SK-N-SH (cell line): ENCODE data around the gene ARHGAP42. TPM values are rescaled to one million over a fixed set of nuclear protein-coding genes. Genes with fewer than 3 reads are reported as not detected.

Source experiments
- CTCF ChIA-PET: fragments of 300-600, 350-600 bp; formaldehyde crosslinking; extraction: SDS; loops from one replicate; lab custom pipeline; 2021; lab: Yijun Ruan, JAX
- POLR2A ChIA-PET: fragments of 350-600 bp; sonication (Branson Sonifier 250); formaldehyde crosslinking; extraction: SDS; loops from one replicate; lab custom pipeline; 2020; ENCODE audit warnings: antibody characterized with exemption, inconsistent platforms; lab: Yijun Ruan, JAX
- DNase-seq: peaks from one replicate; pipeline ENCODE4 v3.0.0; 2012
- H2AFZ ChIP-seq: fragments of 200-600 bp; sonication (generic); 2 replicates; pipeline ENCODE4 v1.8.1; 2016; ENCODE audit warnings: antibody characterized with exemption, mild to moderate bottlenecking, low read depth
- H3F3A ChIP-seq: fragments of 200-600 bp; sonication (generic); replicated peaks from 2 replicates; pipeline ENCODE3; 2016; ENCODE audit warnings: antibody characterized with exemption, mild to moderate bottlenecking; ENCODE audit not compliant: insufficient read depth
- H3K27ac ChIP-seq, 2 experiments: fragments of 200-500 bp in 1 of 2; fragments of 200-600 bp in 1 of 2; sonication (Bioruptor generic) in 1 of 2; sonication (generic), shearing (Covaris generic) in 1 of 2; 2 replicates each; pipeline versions ENCODE4 v1.5.1 to v1.6.1; 2014 to 2016; ENCODE audit warnings: low read depth in 2 of 2, inconsistent platforms in 1 of 2, low read length in 1 of 2, mild to moderate bottlenecking in 1 of 2, mixed read lengths in 1 of 2
- H3K27me3 ChIP-seq: fragments of 200-600 bp; sonication (generic), shearing (Covaris generic); 2 replicates; pipeline ENCODE4 v1.6.1; 2016; ENCODE audit warnings: mixed run types; ENCODE audit not compliant: insufficient read depth
- H3K36me3 ChIP-seq, 2 experiments: fragments of 200-500 bp in 1 of 2; fragments of 200-600 bp in 1 of 2; sonication (Bioruptor generic) in 1 of 2; sonication (generic) in 1 of 2; replicated peaks in 1 of 2; 2 replicates each; pipeline versions ENCODE3 to v1.5.1; 2014 to 2016; ENCODE audit warnings: low read length in 1 of 2, mild to moderate bottlenecking in 1 of 2; ENCODE audit not compliant: insufficient read depth in 2 of 2, control insufficient read depth in 1 of 2
- H3K4me1 ChIP-seq, 2 experiments: fragments of 200-500 bp in 1 of 2; fragments of 200-600 bp in 1 of 2; sonication (Bioruptor generic) in 1 of 2; sonication (generic), shearing (Covaris generic) in 1 of 2; 2 replicates each; pipeline versions ENCODE4 v1.5.1 to v1.6.1; 2014 to 2016; ENCODE audit warnings: low read depth in 1 of 2, low read length in 1 of 2, mixed run types in 1 of 2; ENCODE audit not compliant: insufficient read depth in 2 of 2, control insufficient read depth in 1 of 2
- H3K4me2 ChIP-seq: fragments of 200-600 bp; sonication (generic), shearing (Covaris generic); 2 replicates; pipeline ENCODE4 v1.6.1; 2017; ENCODE audit warnings: mixed run types
- H3K4me3 ChIP-seq, 2 experiments: fragments of 200-500 bp in 1 of 2; fragments of 200-600 bp in 1 of 2; sonication (Bioruptor generic) in 1 of 2; sonication (generic), shearing (Covaris generic) in 1 of 2; 2 replicates each; pipeline versions ENCODE4 v1.5.1 to v1.8.1; 2014 to 2016; ENCODE audit warnings: low read depth in 2 of 2, inconsistent platforms in 1 of 2, low read length in 1 of 2, mild to moderate bottlenecking in 1 of 2, mixed read lengths in 1 of 2, moderate library complexity in 1 of 2
- H3K79me2 ChIP-seq: fragments of 200-600 bp; sonication (generic); 2 replicates; pipeline ENCODE4 v1.8.1; 2017; ENCODE audit warnings: mild to moderate bottlenecking; ENCODE audit not compliant: insufficient read depth
- H3K9ac ChIP-seq: fragments of 200-600 bp; sonication (generic); 2 replicates; pipeline ENCODE4 v1.6.1; 2017; ENCODE audit warnings: mixed run types
- H3K9me2 ChIP-seq: fragments of 200-600 bp; sonication (generic); 2 replicates; pipeline ENCODE4 v1.6.1; 2017; ENCODE audit warnings: mixed run types
- H3K9me3 ChIP-seq: fragments of 200-600 bp; sonication (generic); 2 replicates; pipeline ENCODE4 v1.6.1; 2017; ENCODE audit warnings: mixed run types, mild to moderate bottlenecking, moderate library complexity
- H4K20me1 ChIP-seq: fragments of 200-600 bp; sonication (generic); 2 replicates; pipeline ENCODE4 v1.6.1; 2017; ENCODE audit warnings: mild to moderate bottlenecking, mixed run types; ENCODE audit not compliant: insufficient read depth
- EZH2phosphoT487 ChIP-seq: fragments of 200-600 bp; sonication (generic); IDR thresholded peaks from 2 replicates; pipeline ENCODE4 v1.6.1; 2017; ENCODE audit warnings: low read depth, mixed run types, mild to moderate bottlenecking, antibody characterized with exemption, moderate library complexity, borderline replicate concordance
- JUND ChIP-seq: IDR thresholded peaks from 2 replicates; pipeline ENCODE4 v1.4.0; 2012
- MEF2A ChIP-seq: IDR thresholded peaks from 2 replicates; pipeline ENCODE4 v1.4.0; 2012; ENCODE audit warnings: low read depth, borderline replicate concordance
- POLR2AphosphoS5 ChIP-seq: IDR thresholded peaks from 2 replicates; pipeline ENCODE4 v1.6.1; 2012; ENCODE audit warnings: low read depth, low read length
- RAD21 ChIP-seq: IDR thresholded peaks from 2 replicates; pipeline ENCODE4 v1.6.1; 2012; ENCODE audit warnings: mild to moderate bottlenecking, low read length
- RCOR1 ChIP-seq: fragments of 150-350 bp; IDR thresholded peaks from 2 replicates; pipeline ENCODE4 v1.6.1; 2017; ENCODE audit warnings: antibody characterized with exemption, low read length
- RXRA ChIP-seq: IDR thresholded peaks from 2 replicates; pipeline ENCODE4 v1.4.0; 2012; ENCODE audit warnings: low read depth, mild to moderate bottlenecking, borderline replicate concordance
- TAF1 ChIP-seq: IDR thresholded peaks from 2 replicates; pipeline ENCODE4 v1.6.1; 2012; ENCODE audit warnings: low read depth, mild to moderate bottlenecking, low read length, moderate library complexity, borderline replicate concordance
- TCF12 ChIP-seq: IDR thresholded peaks from 2 replicates; pipeline ENCODE4 v1.4.0; 2012
- WGBS: methylation state at CpG from one replicate; pipeline ENCODE4 v1.1.6; 2017; ENCODE audit warnings: low lambda C conversion rate; 5-methylcytosine and 5-hydroxymethylcytosine counted together
- polyA plus RNA-seq, 3 experiments: library from polyadenylated mRNA; depleted of rRNA; stranded (reverse); fragments of >200 nt; gene quantifications; 2 replicates each; pipeline ENCODE4 v1.2.3, GENCODE V29; 2012
- TF ChIP-seq, protein P1 (sequence below): fragments of 150-350 bp; IDR thresholded peaks from 2 replicates; pipeline ENCODE4 v1.6.1; 2016; ENCODE audit warnings: mild to moderate bottlenecking, low read depth, low read length
- TF ChIP-seq, protein P2 (sequence below): fragments of 150-350 bp; IDR thresholded peaks from 2 replicates; pipeline ENCODE4 v1.6.1; 2017; ENCODE audit warnings: antibody characterized with exemption, low read length, low read depth, borderline replicate concordance
- TF ChIP-seq, protein P3 (sequence below): IDR thresholded peaks from 2 replicates; pipeline ENCODE4 v1.4.0; 2012; ENCODE audit warnings: low read depth, borderline replicate concordance
- TF ChIP-seq, protein P4 (sequence below): fragments of 200-600 bp; sonication (generic); IDR thresholded peaks from 2 replicates; pipeline ENCODE4 v1.6.1; 2017; ENCODE audit warnings: antibody characterized with exemption, mild to moderate bottlenecking, moderate library complexity

ARHGAP42 gene
- polyA plus RNA-seq, 1 of the 3 experiments (the other 2 are of a cell fraction), result 0.02 TPM

DNA sequence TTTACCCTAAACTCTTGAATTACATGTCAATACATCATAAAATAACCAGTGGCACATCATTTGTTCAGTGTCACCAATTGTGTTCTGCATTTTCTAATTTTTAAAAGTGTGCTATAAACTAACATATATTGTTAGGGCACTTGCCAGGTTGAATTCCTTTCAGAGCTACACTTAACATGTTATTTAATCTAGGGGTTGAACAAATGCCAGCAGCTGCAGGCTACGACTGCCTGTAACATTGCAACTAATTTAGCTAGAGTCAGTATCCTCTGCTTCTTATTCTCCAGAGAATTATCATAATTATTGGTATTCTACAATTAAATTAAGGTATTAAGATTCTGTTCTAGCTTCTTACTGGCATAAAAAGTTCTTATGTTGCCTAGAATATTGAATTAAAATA is 46.4 kb upstream of the ARHGAP42 start (continued):
- TF ChIP-seq, protein P1, sequence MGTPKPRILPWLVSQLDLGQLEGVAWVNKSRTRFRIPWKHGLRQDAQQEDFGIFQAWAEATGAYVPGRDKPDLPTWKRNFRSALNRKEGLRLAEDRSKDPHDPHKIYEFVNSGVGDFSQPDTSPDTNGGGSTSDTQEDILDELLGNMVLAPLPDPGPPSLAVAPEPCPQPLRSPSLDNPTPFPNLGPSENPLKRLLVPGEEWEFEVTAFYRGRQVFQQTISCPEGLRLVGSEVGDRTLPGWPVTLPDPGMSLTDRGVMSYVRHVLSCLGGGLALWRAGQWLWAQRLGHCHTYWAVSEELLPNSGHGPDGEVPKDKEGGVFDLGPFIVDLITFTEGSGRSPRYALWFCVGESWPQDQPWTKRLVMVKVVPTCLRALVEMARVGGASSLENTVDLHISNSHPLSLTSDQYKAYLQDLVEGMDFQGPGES, result no peak
- TF ChIP-seq EZH2phosphoT487 (no peak), TAF1 (no peak), POLR2AphosphoS5 (no peak)

DNA sequence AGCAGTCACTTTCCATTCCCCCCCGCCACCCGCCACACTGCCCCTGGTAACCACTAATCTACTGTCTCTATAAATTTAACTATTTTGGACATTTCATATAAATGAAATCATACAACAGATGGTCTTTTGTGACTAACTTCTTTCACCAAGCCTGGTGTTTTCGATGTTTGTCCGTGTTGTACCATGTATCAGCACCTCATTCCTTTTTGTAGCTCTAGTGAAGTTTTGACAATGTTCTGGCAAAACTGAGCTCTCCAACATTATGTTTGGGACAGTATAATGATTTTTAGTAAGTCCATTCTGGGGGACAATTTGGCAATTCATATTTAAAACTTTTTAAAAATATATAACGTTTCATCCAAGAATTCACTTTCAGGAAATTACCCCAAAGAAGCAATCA is 45.6 kb upstream of the ARHGAP42 start:
- H3K36me3 ChIP-seq, result no peaks in the 10 kb centered on the region
- H3K4me3 ChIP-seq, result no peak overlapping the region
- DNase-seq, result no peak
- CTCF ChIA-PET, result interaction anchor here (0.6 to 1.1 kb wide), 2 partner anchors 25 to 1366 kb away, joined by 3 read pairs; no protein-coding TSS in a partner anchor
- POLR2A ChIA-PET, result no interaction called here
- H3K9me3 ChIP-seq, result no peaks in the 10 kb centered on the region
- 6% methylated on average over 5 of the region's 5 CpGs for WGBS
- H3K4me1 ChIP-seq, result no peaks in the 10 kb centered on the region
- no peaks in the 10 kb centered on the region for H3F3A ChIP-seq
- no peak overlapping the region for H3K9ac ChIP-seq
- no peak for TF ChIP-seq RXRA
- no peak overlapping the region for H3K27ac ChIP-seq
- peaks cover 3% of the 10 kb centered on the region; the same call in 1 of the 2 replicates for H3K27me3 ChIP-seq
- H2AFZ ChIP-seq, result no peak overlapping the region
- no peaks in the 10 kb centered on the region for H3K79me2 ChIP-seq
- no peaks in the 10 kb centered on the region for H3K9me2 ChIP-seq
- H4K20me1 ChIP-seq, result no peaks in the 10 kb centered on the region
- no peak overlapping the region for H3K4me2 ChIP-seq

DNA sequence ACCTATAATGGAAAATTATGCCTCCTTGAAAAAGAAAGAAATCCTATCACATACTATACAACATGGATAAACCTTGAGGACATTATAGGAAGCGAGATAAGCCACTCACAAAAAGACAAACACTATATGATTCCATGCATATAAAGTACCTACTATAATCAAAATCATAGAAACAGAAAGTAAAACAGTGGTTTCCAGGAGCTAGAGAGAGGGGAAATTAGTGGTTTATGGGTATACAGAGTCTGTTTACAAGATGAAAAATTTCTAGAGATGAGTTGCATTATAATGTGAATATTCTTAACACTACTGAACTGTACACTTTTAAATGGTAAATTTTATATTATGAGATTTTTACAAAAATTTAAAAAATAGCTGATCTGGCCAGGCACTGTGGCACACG is 40.5 kb upstream of the ARHGAP42 start:
- no peak for DNase-seq
- WGBS, result 12% methylated on average over 2 of the region's 2 CpGs
- H3K4me2 ChIP-seq, result no peak overlapping the region
- H3K9me2 ChIP-seq, result no peaks in the 10 kb centered on the region
- CTCF ChIA-PET, result no interaction called here
- TF ChIP-seq, protein P2, sequence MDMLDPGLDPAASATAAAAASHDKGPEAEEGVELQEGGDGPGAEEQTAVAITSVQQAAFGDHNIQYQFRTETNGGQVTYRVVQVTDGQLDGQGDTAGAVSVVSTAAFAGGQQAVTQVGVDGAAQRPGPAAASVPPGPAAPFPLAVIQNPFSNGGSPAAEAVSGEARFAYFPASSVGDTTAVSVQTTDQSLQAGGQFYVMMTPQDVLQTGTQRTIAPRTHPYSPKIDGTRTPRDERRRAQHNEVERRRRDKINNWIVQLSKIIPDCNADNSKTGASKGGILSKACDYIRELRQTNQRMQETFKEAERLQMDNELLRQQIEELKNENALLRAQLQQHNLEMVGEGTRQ, result no peak
- TF ChIP-seq MEF2A, result no peak
- TF ChIP-seq, protein P3, sequence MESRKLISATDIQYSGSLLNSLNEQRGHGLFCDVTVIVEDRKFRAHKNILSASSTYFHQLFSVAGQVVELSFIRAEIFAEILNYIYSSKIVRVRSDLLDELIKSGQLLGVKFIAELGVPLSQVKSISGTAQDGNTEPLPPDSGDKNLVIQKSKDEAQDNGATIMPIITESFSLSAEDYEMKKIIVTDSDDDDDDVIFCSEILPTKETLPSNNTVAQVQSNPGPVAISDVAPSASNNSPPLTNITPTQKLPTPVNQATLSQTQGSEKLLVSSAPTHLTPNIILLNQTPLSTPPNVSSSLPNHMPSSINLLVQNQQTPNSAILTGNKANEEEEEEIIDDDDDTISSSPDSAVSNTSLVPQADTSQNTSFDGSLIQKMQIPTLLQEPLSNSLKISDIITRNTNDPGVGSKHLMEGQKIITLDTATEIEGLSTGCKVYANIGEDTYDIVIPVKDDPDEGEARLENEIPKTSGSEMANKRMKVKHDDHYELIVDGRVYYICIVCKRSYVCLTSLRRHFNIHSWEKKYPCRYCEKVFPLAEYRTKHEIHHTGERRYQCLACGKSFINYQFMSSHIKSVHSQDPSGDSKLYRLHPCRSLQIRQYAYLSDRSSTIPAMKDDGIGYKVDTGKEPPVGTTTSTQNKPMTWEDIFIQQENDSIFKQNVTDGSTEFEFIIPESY, result no peak
- no peak for TF ChIP-seq TAF1
- no peak for TF ChIP-seq TCF12
- no peak for TF ChIP-seq RXRA
- no peak for TF ChIP-seq EZH2phosphoT487
- no peak for TF ChIP-seq RAD21
- TF ChIP-seq, protein P4, sequence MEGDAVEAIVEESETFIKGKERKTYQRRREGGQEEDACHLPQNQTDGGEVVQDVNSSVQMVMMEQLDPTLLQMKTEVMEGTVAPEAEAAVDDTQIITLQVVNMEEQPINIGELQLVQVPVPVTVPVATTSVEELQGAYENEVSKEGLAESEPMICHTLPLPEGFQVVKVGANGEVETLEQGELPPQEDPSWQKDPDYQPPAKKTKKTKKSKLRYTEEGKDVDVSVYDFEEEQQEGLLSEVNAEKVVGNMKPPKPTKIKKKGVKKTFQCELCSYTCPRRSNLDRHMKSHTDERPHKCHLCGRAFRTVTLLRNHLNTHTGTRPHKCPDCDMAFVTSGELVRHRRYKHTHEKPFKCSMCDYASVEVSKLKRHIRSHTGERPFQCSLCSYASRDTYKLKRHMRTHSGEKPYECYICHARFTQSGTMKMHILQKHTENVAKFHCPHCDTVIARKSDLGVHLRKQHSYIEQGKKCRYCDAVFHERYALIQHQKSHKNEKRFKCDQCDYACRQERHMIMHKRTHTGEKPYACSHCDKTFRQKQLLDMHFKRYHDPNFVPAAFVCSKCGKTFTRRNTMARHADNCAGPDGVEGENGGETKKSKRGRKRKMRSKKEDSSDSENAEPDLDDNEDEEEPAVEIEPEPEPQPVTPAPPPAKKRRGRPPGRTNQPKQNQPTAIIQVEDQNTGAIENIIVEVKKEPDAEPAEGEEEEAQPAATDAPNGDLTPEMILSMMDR, result no peak
- TF ChIP-seq JUND, result no peak
- no peak for TF ChIP-seq RCOR1
- POLR2A ChIA-PET, result no interaction called here
- H3K36me3 ChIP-seq, result no peaks in the 10 kb centered on the region
- no peaks in the 10 kb centered on the region for H3K9me3 ChIP-seq
- H3K4me3 ChIP-seq, result no peak overlapping the region
- H3K9ac ChIP-seq, result no peak overlapping the region
- H3K27ac ChIP-seq, result no peak overlapping the region
- no peaks in the 10 kb centered on the region for H3F3A ChIP-seq
- H3K27me3 ChIP-seq, result no peaks in the 10 kb centered on the region
- H4K20me1 ChIP-seq, result no peaks in the 10 kb centered on the region
- no peaks in the 10 kb centered on the region for H3K4me1 ChIP-seq
- H3K79me2 ChIP-seq, result no peaks in the 10 kb centered on the region
- no peak overlapping the region for H2AFZ ChIP-seq
